Right lobe of liver (tissue), 4 donors: ENCODE measurements around the gene HOXD3.

Source experiments
- POLR2A ChIP-seq: fragments of 450-650 bp; IDR thresholded peaks from one replicate; pipeline ENCODE4 v1.6.1; 2017; ENCODE audit warnings: antibody characterized with exemption, mild to moderate bottlenecking
- TF ChIP-seq, protein P1 (sequence below), 4 donors: fragments of 200-600 bp in 3 of 4; fragments of 450-650 bp in 1 of 4; IDR thresholded peaks; one replicate each; pipeline versions ENCODE4 v1.5.1 to v1.8.0; 2016 to 2022; ENCODE audit warnings: antibody characterized with exemption in 4 of 4, mild to moderate bottlenecking in 2 of 4
- donor health status: DM: no; HTN: no; CAD: no.
- donor health status: DM: no; HTN: no; CAD: no.
- donor health status: DM: no; HTN: yes; CAD: no.

GRCh38 chr2:176187899-176188773, 31.0 kb downstream of the HOXD3 start, which contains the start of gene HOXD1:
- TF ChIP-seq, protein P1, sequence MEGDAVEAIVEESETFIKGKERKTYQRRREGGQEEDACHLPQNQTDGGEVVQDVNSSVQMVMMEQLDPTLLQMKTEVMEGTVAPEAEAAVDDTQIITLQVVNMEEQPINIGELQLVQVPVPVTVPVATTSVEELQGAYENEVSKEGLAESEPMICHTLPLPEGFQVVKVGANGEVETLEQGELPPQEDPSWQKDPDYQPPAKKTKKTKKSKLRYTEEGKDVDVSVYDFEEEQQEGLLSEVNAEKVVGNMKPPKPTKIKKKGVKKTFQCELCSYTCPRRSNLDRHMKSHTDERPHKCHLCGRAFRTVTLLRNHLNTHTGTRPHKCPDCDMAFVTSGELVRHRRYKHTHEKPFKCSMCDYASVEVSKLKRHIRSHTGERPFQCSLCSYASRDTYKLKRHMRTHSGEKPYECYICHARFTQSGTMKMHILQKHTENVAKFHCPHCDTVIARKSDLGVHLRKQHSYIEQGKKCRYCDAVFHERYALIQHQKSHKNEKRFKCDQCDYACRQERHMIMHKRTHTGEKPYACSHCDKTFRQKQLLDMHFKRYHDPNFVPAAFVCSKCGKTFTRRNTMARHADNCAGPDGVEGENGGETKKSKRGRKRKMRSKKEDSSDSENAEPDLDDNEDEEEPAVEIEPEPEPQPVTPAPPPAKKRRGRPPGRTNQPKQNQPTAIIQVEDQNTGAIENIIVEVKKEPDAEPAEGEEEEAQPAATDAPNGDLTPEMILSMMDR (IDR thresholded peaks at IDR 0.05) = no peak
- TF ChIP-seq POLR2A = no peak
